SK-N-SH treated with all-trans-retinoic acid at 6 μM for 48 hours (cell line): ENCODE measurements around the gene TATDN3.

ENCODE experiments used
- TF ChIP-seq, protein P1 (sequence below): fragments of 250-450 bp; sonication (Bioruptor Pico); IDR thresholded peaks from 2 replicates; pipeline ENCODE4 v1.8.0; 2020; ENCODE audit warnings: mild to moderate bottlenecking, moderate library complexity, borderline replicate concordance
- TF ChIP-seq, protein P2 (sequence below): fragments of 250-450 bp; sonication (Bioruptor Pico); IDR thresholded peaks from 2 replicates; pipeline ENCODE4 v1.5.1; 2021; ENCODE audit warnings: mild to moderate bottlenecking, moderate library complexity

DNA sequence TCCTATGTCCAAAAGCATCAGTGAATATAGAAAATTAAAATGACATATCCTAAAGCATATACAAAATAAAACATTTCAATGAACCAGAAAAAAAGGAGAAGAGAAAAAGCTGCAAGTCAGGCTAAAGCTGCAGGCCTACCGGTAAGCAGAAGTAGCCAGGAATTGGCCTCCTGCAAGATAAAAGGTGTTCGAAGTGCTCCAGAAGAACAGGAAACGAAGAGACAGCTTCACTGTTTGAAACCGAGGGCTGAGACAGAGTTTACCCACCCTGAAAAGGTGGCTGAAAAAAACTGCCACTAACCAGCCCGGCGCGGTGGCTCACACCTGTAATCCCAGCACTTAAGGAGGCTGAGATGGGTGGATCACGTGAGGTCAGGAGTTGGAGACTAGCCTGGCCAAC, 37.5 kb upstream of the TATDN3 start:
- TF ChIP-seq, protein P1, sequence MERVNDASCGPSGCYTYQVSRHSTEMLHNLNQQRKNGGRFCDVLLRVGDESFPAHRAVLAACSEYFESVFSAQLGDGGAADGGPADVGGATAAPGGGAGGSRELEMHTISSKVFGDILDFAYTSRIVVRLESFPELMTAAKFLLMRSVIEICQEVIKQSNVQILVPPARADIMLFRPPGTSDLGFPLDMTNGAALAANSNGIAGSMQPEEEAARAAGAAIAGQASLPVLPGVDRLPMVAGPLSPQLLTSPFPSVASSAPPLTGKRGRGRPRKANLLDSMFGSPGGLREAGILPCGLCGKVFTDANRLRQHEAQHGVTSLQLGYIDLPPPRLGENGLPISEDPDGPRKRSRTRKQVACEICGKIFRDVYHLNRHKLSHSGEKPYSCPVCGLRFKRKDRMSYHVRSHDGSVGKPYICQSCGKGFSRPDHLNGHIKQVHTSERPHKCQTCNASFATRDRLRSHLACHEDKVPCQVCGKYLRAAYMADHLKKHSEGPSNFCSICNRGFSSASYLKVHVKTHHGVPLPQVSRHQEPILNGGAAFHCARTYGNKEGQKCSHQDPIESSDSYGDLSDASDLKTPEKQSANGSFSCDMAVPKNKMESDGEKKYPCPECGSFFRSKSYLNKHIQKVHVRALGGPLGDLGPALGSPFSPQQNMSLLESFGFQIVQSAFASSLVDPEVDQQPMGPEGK, result no peak
- TF ChIP-seq, protein P2, sequence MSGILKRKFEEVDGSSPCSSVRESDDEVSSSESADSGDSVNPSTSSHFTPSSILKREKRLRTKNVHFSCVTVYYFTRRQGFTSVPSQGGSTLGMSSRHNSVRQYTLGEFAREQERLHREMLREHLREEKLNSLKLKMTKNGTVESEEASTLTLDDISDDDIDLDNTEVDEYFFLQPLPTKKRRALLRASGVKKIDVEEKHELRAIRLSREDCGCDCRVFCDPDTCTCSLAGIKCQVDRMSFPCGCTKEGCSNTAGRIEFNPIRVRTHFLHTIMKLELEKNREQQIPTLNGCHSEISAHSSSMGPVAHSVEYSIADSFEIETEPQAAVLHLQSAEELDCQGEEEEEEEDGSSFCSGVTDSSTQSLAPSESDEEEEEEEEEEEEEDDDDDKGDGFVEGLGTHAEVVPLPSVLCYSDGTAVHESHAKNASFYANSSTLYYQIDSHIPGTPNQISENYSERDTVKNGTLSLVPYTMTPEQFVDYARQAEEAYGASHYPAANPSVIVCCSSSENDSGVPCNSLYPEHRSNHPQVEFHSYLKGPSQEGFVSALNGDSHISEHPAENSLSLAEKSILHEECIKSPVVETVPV (CRISPR knock-in tag), result no peak
